ENCODE results near the gene IGHMBP2. TPM values are rescaled to one million over a fixed set of nuclear protein-coding genes. Genes with fewer than 3 reads are reported as not detected.

Gene IGHMBP2
- total RNA-seq, 1 donor, result 10.8 TPM

DNA sequence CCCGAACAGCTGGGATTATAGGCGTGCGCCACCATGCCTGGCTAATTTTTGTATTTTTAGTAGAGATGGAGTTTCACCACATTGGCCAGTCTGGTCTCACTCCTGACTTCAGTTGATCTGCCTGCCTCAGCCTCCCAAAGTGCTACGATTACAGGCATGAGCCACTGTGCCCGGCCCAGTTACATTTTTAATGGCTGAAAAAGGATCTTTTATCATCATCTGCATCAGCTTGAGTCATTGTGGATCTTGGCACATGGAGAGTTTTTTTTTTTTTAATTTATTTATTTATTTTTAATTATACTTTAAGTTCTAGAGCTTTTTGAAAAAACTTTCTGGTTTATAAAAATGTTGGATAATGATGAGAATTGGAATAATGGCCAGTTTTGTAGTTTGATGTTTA is 8.6 kb downstream of the IGHMBP2 start:
- H3K4me3 ChIP-seq (ENCODE audit: low read depth, low read length), result no peak overlapping the region
- DNase-seq (ENCODE audit: low read depth), result peak; percentile 14
- TF ChIP-seq, protein P1, sequence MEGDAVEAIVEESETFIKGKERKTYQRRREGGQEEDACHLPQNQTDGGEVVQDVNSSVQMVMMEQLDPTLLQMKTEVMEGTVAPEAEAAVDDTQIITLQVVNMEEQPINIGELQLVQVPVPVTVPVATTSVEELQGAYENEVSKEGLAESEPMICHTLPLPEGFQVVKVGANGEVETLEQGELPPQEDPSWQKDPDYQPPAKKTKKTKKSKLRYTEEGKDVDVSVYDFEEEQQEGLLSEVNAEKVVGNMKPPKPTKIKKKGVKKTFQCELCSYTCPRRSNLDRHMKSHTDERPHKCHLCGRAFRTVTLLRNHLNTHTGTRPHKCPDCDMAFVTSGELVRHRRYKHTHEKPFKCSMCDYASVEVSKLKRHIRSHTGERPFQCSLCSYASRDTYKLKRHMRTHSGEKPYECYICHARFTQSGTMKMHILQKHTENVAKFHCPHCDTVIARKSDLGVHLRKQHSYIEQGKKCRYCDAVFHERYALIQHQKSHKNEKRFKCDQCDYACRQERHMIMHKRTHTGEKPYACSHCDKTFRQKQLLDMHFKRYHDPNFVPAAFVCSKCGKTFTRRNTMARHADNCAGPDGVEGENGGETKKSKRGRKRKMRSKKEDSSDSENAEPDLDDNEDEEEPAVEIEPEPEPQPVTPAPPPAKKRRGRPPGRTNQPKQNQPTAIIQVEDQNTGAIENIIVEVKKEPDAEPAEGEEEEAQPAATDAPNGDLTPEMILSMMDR (IDR thresholded peaks at IDR 0.05; ENCODE audit: insufficient read depth, low read length), result no peak

DNA sequence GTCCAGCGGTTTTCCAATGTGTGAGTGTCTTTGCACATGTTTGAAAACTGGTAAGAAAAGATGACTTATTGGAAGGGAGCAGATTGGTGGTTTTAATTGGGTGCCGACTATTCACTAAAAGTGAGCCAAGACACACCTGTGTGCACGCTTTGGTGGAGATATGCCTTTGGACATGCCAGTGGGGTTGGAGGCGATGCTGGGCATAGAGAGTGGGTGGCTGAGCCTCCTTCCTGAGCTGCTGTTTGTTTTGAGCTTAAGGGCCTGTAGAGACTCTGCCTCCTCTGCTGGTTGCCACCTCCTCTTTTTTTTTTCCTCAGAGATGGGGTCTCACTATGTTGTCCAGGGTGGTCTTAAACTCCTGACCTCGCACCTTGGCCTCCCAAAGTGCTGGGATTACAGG is 9.5 kb downstream of the IGHMBP2 start:
- no peak for DNase-seq (ENCODE audit: low read depth)
- no peak overlapping the region for H3K4me3 ChIP-seq (ENCODE audit: low read depth, low read length)
- TF ChIP-seq, protein P1 (IDR thresholded peaks at IDR 0.05; ENCODE audit: insufficient read depth, low read length), result no peak

DNA sequence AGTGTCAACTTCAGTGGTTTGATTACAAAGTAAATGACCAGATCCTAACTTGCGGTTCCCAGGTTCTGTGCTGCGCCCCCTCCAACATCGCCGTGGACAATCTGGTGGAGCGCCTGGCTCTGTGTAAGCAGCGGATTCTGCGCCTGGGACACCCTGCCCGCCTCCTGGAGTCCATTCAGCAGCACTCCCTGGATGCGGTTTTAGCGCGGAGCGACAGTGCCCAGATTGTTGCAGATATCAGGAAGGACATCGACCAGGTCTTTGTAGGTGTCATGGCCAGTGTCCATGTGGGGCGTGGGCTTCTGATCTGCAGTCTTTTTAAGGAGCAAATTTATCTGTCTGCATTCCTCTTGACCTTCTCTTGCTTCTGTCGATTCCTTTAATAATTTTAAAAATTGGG is 11.1 kb downstream of the IGHMBP2 start:
- no peak overlapping the region for H3K4me3 ChIP-seq (ENCODE audit: low read depth, low read length)
- TF ChIP-seq, protein P1 (IDR thresholded peaks at IDR 0.05; ENCODE audit: insufficient read depth, low read length), result no peak
- no peak for DNase-seq (ENCODE audit: low read depth)

DNA sequence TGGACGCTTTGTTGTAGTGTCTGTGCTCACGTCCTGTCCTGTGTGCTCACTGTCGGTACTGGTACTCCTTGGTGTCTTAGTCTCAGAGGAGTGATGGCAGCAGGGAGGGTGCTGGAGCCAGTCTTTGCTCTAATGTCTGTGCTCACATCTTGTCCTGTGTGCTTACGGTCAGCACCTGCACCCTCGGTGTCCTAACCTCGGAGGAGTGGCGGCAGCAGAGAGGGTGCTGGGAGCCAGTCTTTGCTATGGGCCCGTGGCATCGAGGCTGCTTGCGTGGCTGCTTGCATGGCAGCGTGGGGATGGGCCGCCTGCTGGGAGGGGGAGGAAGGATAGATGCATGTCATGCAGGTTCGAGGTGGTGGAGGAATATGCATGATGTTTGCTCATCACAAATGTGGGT is 12.7 kb downstream of the IGHMBP2 start:
- DNase-seq (ENCODE audit: low read depth), result no peak
- TF ChIP-seq, protein P1 (IDR thresholded peaks at IDR 0.05; ENCODE audit: insufficient read depth, low read length), result no peak
- no peak overlapping the region for H3K4me3 ChIP-seq (ENCODE audit: low read depth, low read length)

GRCh38 chr11:68923614-68924013 is 19.9 kb downstream of the IGHMBP2 start:
- TF ChIP-seq, protein P1 (IDR thresholded peaks at IDR 0.05; ENCODE audit: insufficient read depth, low read length), result no peak
- DNase-seq (ENCODE audit: low read depth), result no peak
- no peak overlapping the region for H3K4me3 ChIP-seq (ENCODE audit: low read depth, low read length)

GRCh38 chr11:68924073-68924925 is 20.6 kb downstream of the IGHMBP2 start:
- no peak for DNase-seq (ENCODE audit: low read depth)
- TF ChIP-seq, protein P1 (IDR thresholded peaks at IDR 0.05; ENCODE audit: insufficient read depth, low read length), result no peak
- H3K4me3 ChIP-seq (ENCODE audit: low read depth, low read length), result no peak overlapping the region
